ENCODE data around the gene PGBD5. TPM values are rescaled to one million over a fixed set of nuclear protein-coding genes. Genes with fewer than 3 reads are reported as not detected.
A peak's percentile ranks its signal among the peaks of the same experiment; 100 is the strongest.

PGBD5 gene
- total and polyA plus RNA-seq, 3 donors from 2014 or later: 14.3 to 28.1 (median 16.0) TPM

GRCh38 chr1:230430499-230430898 is 4.4 kb upstream of the PGBD5 start:
- no peak for DNase-seq
- H3K27ac ChIP-seq: no peak overlapping the region
- H3K4me1 ChIP-seq: no peaks in the 10 kb centered on the region
- intact Hi-C loops (cut with DNase I; ENCODE audit: low total_unique reads): no loop called here
- H3K9me3 ChIP-seq: no peaks in the 10 kb centered on the region
- no peak overlapping the region for H3K4me3 ChIP-seq
- TF ChIP-seq POLR2A (IDR thresholded peaks at IDR 0.05): no peak
- no peak for TF ChIP-seq CTCF (IDR thresholded peaks at IDR 0.05)
- H3K27me3 ChIP-seq: no peaks in the 10 kb centered on the region
- H3K36me3 ChIP-seq (ENCODE audit: low read depth, missing control alignments): no peaks in the 10 kb centered on the region
- 85 to 87% methylated on average over 1 of the region's 1 CpG for WGBS, 2 donors

GRCh38 chr1:230429067-230429735 is 3.1 kb upstream of the PGBD5 start:
- H3K27me3 ChIP-seq: no peaks in the 10 kb centered on the region
- intact Hi-C loops (cut with DNase I; ENCODE audit: low total_unique reads): no loop called here
- WGBS, 2 donors: 85 to 90% methylated on average over 2 of the region's 2 CpGs

GRCh38 chr1:230427981-230428380 is 1.8 kb upstream of the PGBD5 start:
- H3K36me3 ChIP-seq (ENCODE audit: low read depth, missing control alignments): no peaks in the 10 kb centered on the region
- H3K4me1 ChIP-seq: peaks cover 10% of the 10 kb centered on the region
- intact Hi-C loops (cut with DNase I; ENCODE audit: low total_unique reads): no loop called here
- TF ChIP-seq POLR2A (IDR thresholded peaks at IDR 0.05) (no peak), CTCF (IDR thresholded peaks at IDR 0.05) (no peak)
- no peak for DNase-seq
- H3K27ac ChIP-seq: no peak overlapping the region
- 14 to 24% methylated on average over 3 of the region's 3 CpGs for WGBS, 2 donors
- H3K4me3 ChIP-seq: no peak overlapping the region
- no peaks in the 10 kb centered on the region for H3K27me3 ChIP-seq
- no peaks in the 10 kb centered on the region for H3K9me3 ChIP-seq

More at GRCh38 chr1:230429067-230429735, 3.1 kb upstream of the PGBD5 start:
- no peaks in the 10 kb centered on the region for H3K9me3 ChIP-seq
- no peaks in the 10 kb centered on the region for H3K36me3 ChIP-seq (ENCODE audit: low read depth, missing control alignments)
- H3K4me1 ChIP-seq: peaks cover 4% of the 10 kb centered on the region
- no peak for DNase-seq
- H3K27ac ChIP-seq: no peak overlapping the region
- no peak overlapping the region for H3K4me3 ChIP-seq
- TF ChIP-seq CTCF (IDR thresholded peaks at IDR 0.05) (no peak), POLR2A (IDR thresholded peaks at IDR 0.05) (no peak)

GRCh38 chr1:230427094-230427876 is 1.2 kb upstream of the PGBD5 start:
- Histone ChIP-seq H3K4me3 (peak overlapping the region in 1 of 2 donors; percentile 49), H3K4me1 (peaks cover 14% of the 10 kb centered on the region), H3K36me3 (ENCODE audit: low read depth, missing control alignments) (no peaks in the 10 kb centered on the region), H3K27ac (no peak overlapping the region), H3K9me3 (no peaks in the 10 kb centered on the region), H3K27me3 (no peaks in the 10 kb centered on the region)
- TF ChIP-seq CTCF (IDR thresholded peaks at IDR 0.05): no peak
- TF ChIP-seq POLR2A (IDR thresholded peaks at IDR 0.05): no peak
- DNase-seq: no peak
- intact Hi-C loops (cut with DNase I; ENCODE audit: low total_unique reads): no loop called here
- WGBS, 2 donors: 21 to 32% methylated on average over 11 of the region's 11 CpGs
